GM12878 (cell line): ENCODE results near the gene TXLNB. TPM values are rescaled to one million over a fixed set of nuclear protein-coding genes. Genes with fewer than 3 reads are reported as not detected.

ENCODE experiments used
- ATAC-seq: fragments of 200-7000 bp; cut with Tn5 transposase; 3 replicates; pipeline ENCODE4 v1.9.1; 2020; ENCODE audit warnings: mild to moderate bottlenecking, moderate library complexity
- BruUV-seq: library from RNA; stranded (reverse); fragments of 400-500 nt; replicated peaks from 2 replicates; lab custom pipeline; 2021; lab: Mats Ljungman, UMichigan
- CTCF ChIA-PET: fragments of 300-600 bp; sonication (Branson Sonifier 250); formaldehyde crosslinking; extraction: SDS; loops from one replicate; lab custom pipeline; 2021; ENCODE audit warnings: inconsistent platforms; lab: Yijun Ruan, JAX
- POLR2A ChIA-PET: fragments of 350-600 bp; formaldehyde crosslinking; extraction: SDS; loops from one replicate; lab custom pipeline; 2021; ENCODE audit warnings: inconsistent platforms; lab: Charles Lee
- RAD21 ChIA-PET: fragments of 300-600 bp; sonication (Branson Sonifier 250); formaldehyde crosslinking; loops from one replicate; lab custom pipeline; 2023; ENCODE audit warnings: antibody characterized with exemption; ENCODE audit not compliant: unreplicated experiment; lab: Charles Lee
- SMC1A ChIA-PET: fragments of 300-600 bp; sonication (Branson Sonifier 250); formaldehyde crosslinking; loops from one replicate; lab custom pipeline; 2023; ENCODE audit not compliant: unreplicated experiment, uncharacterized antibody; lab: Charles Lee
- DNase-seq: peaks from one replicate; pipeline ENCODE4 v3.0.0-alpha.2; 2011; ENCODE audit warnings: low read depth, low spot score
- FAIRE-seq: peaks from 3 replicates; lab custom pipeline; 2011; peaks lifted over from hg19 to GRCh38; lab: Jason Lieb, UNC
- H2AFZ ChIP-seq: 2 replicates; pipeline ENCODE4 v1.6.0; 2011; ENCODE audit warnings: low read depth, low read length, control low read depth; ENCODE audit not compliant: control insufficient read depth
- H3K27ac ChIP-seq: 2 replicates; pipeline ENCODE4 v1.5.1; 2011; ENCODE audit warnings: control low read depth; ENCODE audit not compliant: control insufficient read depth, insufficient read depth
- H3K27me3 ChIP-seq, 2 experiments: replicated peaks in 1 of 2; 2 replicates each; pipeline versions ENCODE4 v1.6.0 to v1.6.1; 2011; ENCODE audit warnings: low read length in 1 of 2; ENCODE audit not compliant: control insufficient read depth in 2 of 2, insufficient read depth in 2 of 2
- H3K36me3 ChIP-seq, 2 experiments: 2 replicates each; pipeline ENCODE4 v1.5.1; 2011; ENCODE audit warnings: low read length in 1 of 2; ENCODE audit not compliant: control insufficient read depth in 2 of 2, insufficient read depth in 2 of 2
- H3K4me1 ChIP-seq: 2 replicates; pipeline ENCODE4 v1.6.1; 2011; ENCODE audit warnings: mild to moderate bottlenecking, low read length, moderate library complexity, mixed read lengths; ENCODE audit not compliant: control insufficient read depth, insufficient read depth
- H3K4me2 ChIP-seq: 2 replicates; pipeline ENCODE4 v1.6.0; 2011; ENCODE audit warnings: control low read depth; ENCODE audit not compliant: control insufficient read depth, insufficient read depth
- H3K4me3 ChIP-seq: fragments of 200-600 bp; sonication (generic); 2 replicates; pipeline ENCODE4 v1.5.1; 2016
- H3K79me2 ChIP-seq: 2 replicates; pipeline ENCODE4 v1.6.0; 2011; ENCODE audit warnings: low read length; ENCODE audit not compliant: control insufficient read depth, insufficient read depth
- H3K9ac ChIP-seq: 2 replicates; pipeline ENCODE4 v1.8.0; 2011; ENCODE audit warnings: low read length, control low read depth, mixed read lengths; ENCODE audit not compliant: control insufficient read depth, insufficient read depth
- H3K9me3 ChIP-seq: replicated peaks from 3 replicates; pipeline ENCODE4 v1.5.1; 2011; ENCODE audit warnings: mild to moderate bottlenecking, low read length; ENCODE audit not compliant: control insufficient read depth, insufficient read depth
- H4K20me1 ChIP-seq: 2 replicates; pipeline ENCODE4 v1.6.0; 2011; ENCODE audit not compliant: control insufficient read depth, insufficient read depth
- ATF2 ChIP-seq: IDR thresholded peaks from 2 replicates; pipeline ENCODE4 v1.6.1; 2012; ENCODE audit warnings: low read length, inconsistent platforms
- BACH1 ChIP-seq: fragments of 450-650 bp; IDR thresholded peaks from 2 replicates; pipeline ENCODE4 v1.6.1; 2017; ENCODE audit warnings: mild to moderate bottlenecking, borderline replicate concordance
- CBFB ChIP-seq: IDR thresholded peaks from 2 replicates; pipeline ENCODE4 v1.6.1; 2016; ENCODE audit warnings: antibody characterized with exemption, low read depth
- CREB1 ChIP-seq: IDR thresholded peaks from 2 replicates; pipeline ENCODE4 v1.6.1; 2012; ENCODE audit warnings: low read depth, mild to moderate bottlenecking, inconsistent platforms
- FOS ChIP-seq: IDR thresholded peaks from 3 replicates; pipeline ENCODE4 v1.6.1; 2011; ENCODE audit warnings: borderline replicate concordance; ENCODE audit not compliant: insufficient read length; ENCODE audit errors: extremely low read depth
- FOXM1 ChIP-seq: IDR thresholded peaks from 2 replicates; pipeline ENCODE4 v1.6.1; 2012; ENCODE audit warnings: low read depth, mild to moderate bottlenecking, inconsistent platforms, low read length, moderate library complexity
- MEF2B ChIP-seq: fragments of 450-650 bp; IDR thresholded peaks from 2 replicates; pipeline ENCODE4 v1.6.1; 2018; ENCODE audit warnings: mild to moderate bottlenecking, moderate library complexity; ENCODE audit not compliant: partially characterized antibody, poor library complexity, severe bottlenecking
- MYB ChIP-seq: fragments of 150-350 bp; IDR thresholded peaks from 2 replicates; pipeline ENCODE4 v1.6.1; 2014; ENCODE audit warnings: mild to moderate bottlenecking, low read depth, low read length, borderline replicate concordance
- NFYA ChIP-seq: IDR thresholded peaks from 2 replicates; pipeline ENCODE4 v1.6.1; 2011; ENCODE audit warnings: low read depth, mild to moderate bottlenecking, low read length, improper control_type of control experiment, borderline replicate concordance
- NR2C2 ChIP-seq: IDR thresholded peaks from 2 replicates; pipeline ENCODE4 v1.6.1; 2011; ENCODE audit warnings: borderline replicate concordance, low read depth; ENCODE audit not compliant: control insufficient read depth, insufficient read length
- NRF1 ChIP-seq: conservative IDR thresholded peaks from 2 replicates; pipeline ENCODE4 v1.6.1; 2011; ENCODE audit warnings: mild to moderate bottlenecking, low read depth, low read length, improper control_type of control experiment
- TBL1XR1 ChIP-seq: IDR thresholded peaks from 2 replicates; pipeline ENCODE4 v1.6.1; 2012; ENCODE audit warnings: low read depth, low read length, improper control_type of control experiment
- USF1 ChIP-seq: IDR thresholded peaks from 2 replicates; pipeline ENCODE4 v1.6.1; 2011; ENCODE audit warnings: borderline replicate concordance, low read depth, mild to moderate bottlenecking, moderate library complexity, mixed read lengths, low read length; ENCODE audit not compliant: insufficient read depth; ENCODE audit errors: extremely low read length
- ZSCAN29 ChIP-seq: fragments of 450-650 bp; IDR thresholded peaks from 2 replicates; pipeline ENCODE4 v1.6.1; 2017; ENCODE audit warnings: mild to moderate bottlenecking, moderate library complexity
- WGBS: methylation state at CpG from one replicate; pipeline ENCODE4 v1.1.6; 2016; ENCODE audit warnings: low lambda C conversion rate; ENCODE audit not compliant: insufficient replicate concordance, insufficient coverage; ENCODE audit errors: missing lambda C conversion rate; 5-methylcytosine and 5-hydroxymethylcytosine counted together
- in situ Hi-C: fragments of 300-500 bp; cut with MboI; formaldehyde crosslinking; loops from 9 replicates; pipeline ENCODE4 v1.14.3; 2018; ENCODE audit warnings: mixed read lengths
- intact Hi-C: fragments of 100-400 bp; cut with micrococcal nuclease; formaldehyde crosslinking; loops from one replicate; pipeline ENCODE4 v1.14.2; 2022; ENCODE audit not compliant: unreplicated experiment
- polyA plus RNA-seq, 11 experiments: library from polyadenylated mRNA; depleted of rRNA in 4 of 11; unstranded in 6 of 11; stranded (reverse) in 5 of 11; fragments of >200 nt; fragmentation: Nextera tagmentation in 4 of 11; fragmentation: Illumina TruSeq in 1 of 11; extraction: Ambion mirVana in 4 of 11; extraction: Trizol in 1 of 11; gene quantifications; 1 replicate in 1 of 11; 2 replicates in 10 of 11; pipeline versions ENCODE4 v1.2.1 to v1.2.3, GENCODE V29; 2011 to 2016; ENCODE audit warnings: inconsistent platforms in 2 of 11, missing spikeins in 2 of 11, low read depth in 1 of 11
- total RNA-seq, 4 experiments: library from RNA; depleted of rRNA in 3 of 4; stranded (reverse); fragments of >200 nt in 3 of 4; fragmentation: Illumina TruSeq in 1 of 4; extraction: Trizol in 1 of 4; gene quantifications; 2 replicates each; pipeline versions ENCODE4 v1.2.1 to v1.2.3, GENCODE V29; 2013 to 2021

Gene TXLNB
- total and polyA plus RNA-seq, 10 of the 15 experiments (the other 5 are each of a cell fraction or from before 2014, with no cell fraction given), result 0.07 to 1.3 (median 0.22) TPM; not detected in 1

GRCh38 chr6:139313784-139314545 lies 22.2 kb upstream of the TXLNB start:
- Histone ChIP-seq H3K27me3 (no peaks in the 10 kb centered on the region), H3K9ac (no peak overlapping the region), H4K20me1 (no peaks in the 10 kb centered on the region), H3K4me1 (no peaks in the 10 kb centered on the region), H3K36me3 (no peaks in the 10 kb centered on the region), H3K9me3 (no peaks in the 10 kb centered on the region), H3K4me3 (no peak overlapping the region), H3K4me2 (no peak overlapping the region), H2AFZ (no peak overlapping the region), H3K27ac (no peak overlapping the region), H3K79me2 (no peaks in the 10 kb centered on the region)
- ChIA-PET POLR2A (no interaction called here), RAD21 (no interaction called here), CTCF (interaction anchor here (1.0 to 1.2 kb wide), 3 partner anchors 19 to 56 kb away, joined by 3 to 4 read pairs (median 3); no protein-coding TSS in a partner anchor), SMC1A (interaction anchor here (1.1 to 2.5 kb wide), 5 partner anchors 10 to 92 kb away, joined by 3 to 7 read pairs (median 7); partner anchors contain the start of gene TXLNB)
- no TSS peak for BruUV-seq
- no peak for DNase-seq
- intact Hi-C loops, result no loop called here
- WGBS, result 37% methylated on average over 6 of the region's 6 CpGs
- FAIRE-seq, result no peak
- ATAC-seq, result no peak
- in situ Hi-C loops, result no loop called here
- TF ChIP-seq NR2C2, result no peak
- no peak for TF ChIP-seq BACH1
- no peak for TF ChIP-seq MEF2B
- no peak for TF ChIP-seq CBFB
- no peak for TF ChIP-seq FOS
- no peak for TF ChIP-seq TBL1XR1
- TF ChIP-seq NFYA, result no peak
- TF ChIP-seq CREB1, result no peak
- no peak for TF ChIP-seq MYB
- no peak for TF ChIP-seq ZSCAN29
- TF ChIP-seq USF1, result no peak
- no peak for TF ChIP-seq NRF1
- no peak for TF ChIP-seq FOXM1
- TF ChIP-seq ATF2, result no peak
- TF ChIP-seq, all 136 proteins: peak for 0
